ENCODE results near the gene SNPH.
"Not testable (repeated sequence)": the region's sequence is repeated elsewhere in the genome, so short reads cannot be mapped to it uniquely, and the experiment has no call there.

SNPH gene

GRCh38 chr20:1266167-1266973, at the start of gene SNPH:
Gene SNPH (plus strand): TSS chr20:1266294. CDS start chr20:1296240, 29,946 bp downstream.
- peak; percentile 78 for DNase-seq

- not testable (repeated sequence) for DNase-seq
These were observed 49.3 kb upstream of the SNPH start for GRCh38 chr20:1216527-1217427.

GRCh38 chr20:1222750-1223149, 43.3 kb upstream of the SNPH start:
- not testable (repeated sequence) for DNase-seq

DNA sequence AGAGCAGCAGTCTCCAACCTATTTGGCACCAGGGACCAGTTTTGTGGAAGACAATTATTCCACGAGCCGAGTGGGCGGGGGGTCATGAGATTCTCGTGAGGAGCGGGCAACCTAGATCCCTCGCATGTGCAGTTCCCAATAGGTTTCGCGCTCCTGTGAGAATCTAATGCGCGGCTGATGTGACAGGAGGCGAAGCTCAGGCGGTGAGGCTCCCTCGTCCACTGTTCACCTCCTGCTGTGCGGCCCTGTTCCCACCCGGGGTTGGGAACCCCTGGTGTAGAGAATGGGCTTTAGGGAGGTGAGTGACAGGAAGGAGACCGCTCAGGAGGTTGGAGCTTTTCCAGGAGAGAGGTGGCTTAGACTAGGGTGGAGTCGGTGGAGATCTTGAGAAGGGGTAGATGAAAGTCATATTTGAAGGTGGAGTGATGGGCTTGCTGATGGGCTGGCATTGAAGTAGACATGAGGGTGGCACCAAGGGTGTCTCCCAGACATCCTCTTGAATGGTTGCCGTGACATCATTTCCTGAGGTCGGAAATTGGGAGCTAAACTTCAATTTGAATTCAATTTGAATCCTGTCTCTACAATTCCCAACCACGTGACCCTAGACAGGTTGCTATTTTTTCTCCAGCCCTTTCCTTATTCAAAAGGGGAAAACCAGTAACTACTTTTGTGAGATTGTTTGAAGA, 41.7 kb upstream of the SNPH start:
- DNase-seq, result no peak

- DNase-seq, result no peak
These were observed 40.8 kb upstream of the SNPH start for GRCh38 chr20:1225263-1225782.

DNA sequence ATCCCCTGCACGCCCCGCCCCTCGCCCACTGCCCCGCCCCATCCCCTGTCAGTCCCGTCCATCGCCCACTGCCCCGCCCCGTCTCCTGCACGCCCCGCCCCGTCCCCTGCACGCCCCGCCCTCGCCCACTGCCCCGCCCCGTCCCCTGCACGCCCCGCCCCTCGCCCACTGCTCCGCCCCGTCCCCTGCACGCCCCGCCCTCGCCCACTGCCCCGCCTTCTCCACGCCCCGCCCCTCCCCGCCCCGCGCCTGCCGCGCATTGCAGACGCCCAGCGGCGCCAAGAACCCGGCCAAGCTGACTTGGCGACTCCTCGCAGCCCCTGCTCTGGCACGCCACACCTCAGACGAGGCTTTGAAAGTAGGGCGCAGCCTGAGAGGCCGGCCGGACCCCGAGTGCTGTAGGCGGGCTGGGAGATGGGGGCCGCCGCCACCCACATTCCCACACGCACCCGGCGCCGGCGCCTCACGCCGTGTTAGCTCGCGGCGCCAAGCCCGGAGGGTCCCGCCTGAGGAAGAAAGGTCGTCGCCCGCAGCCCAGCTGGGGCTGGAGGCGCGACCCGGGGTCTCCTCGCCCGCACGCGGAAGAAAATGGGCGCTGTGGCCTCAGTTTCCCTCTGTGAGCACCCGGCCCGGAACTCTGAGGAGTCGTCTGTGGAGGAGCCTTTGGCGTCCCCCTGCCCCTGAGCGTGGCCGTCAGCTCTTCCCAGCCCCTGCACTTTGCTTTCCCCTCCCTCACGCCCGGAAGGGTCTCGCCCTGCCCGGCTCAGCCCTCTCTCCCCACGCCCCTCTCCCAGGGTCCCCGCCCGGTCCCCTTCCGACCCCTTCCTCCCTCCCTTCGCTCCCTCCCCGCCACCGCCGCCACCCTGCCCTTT, 40.1 kb upstream of the SNPH start, which contains the start of gene RAD21L1:
TSS of gene RAD21L1 (plus strand) at position 262 of the 872 bp plus-strand sequence. CDS start 2,410 bp downstream, outside the sequence.
- DNase-seq, result peak; percentile 85

GRCh38 chr20:1229541-1229940, 36.6 kb upstream of the SNPH start:
- DNase-seq, result no peak

DNA sequence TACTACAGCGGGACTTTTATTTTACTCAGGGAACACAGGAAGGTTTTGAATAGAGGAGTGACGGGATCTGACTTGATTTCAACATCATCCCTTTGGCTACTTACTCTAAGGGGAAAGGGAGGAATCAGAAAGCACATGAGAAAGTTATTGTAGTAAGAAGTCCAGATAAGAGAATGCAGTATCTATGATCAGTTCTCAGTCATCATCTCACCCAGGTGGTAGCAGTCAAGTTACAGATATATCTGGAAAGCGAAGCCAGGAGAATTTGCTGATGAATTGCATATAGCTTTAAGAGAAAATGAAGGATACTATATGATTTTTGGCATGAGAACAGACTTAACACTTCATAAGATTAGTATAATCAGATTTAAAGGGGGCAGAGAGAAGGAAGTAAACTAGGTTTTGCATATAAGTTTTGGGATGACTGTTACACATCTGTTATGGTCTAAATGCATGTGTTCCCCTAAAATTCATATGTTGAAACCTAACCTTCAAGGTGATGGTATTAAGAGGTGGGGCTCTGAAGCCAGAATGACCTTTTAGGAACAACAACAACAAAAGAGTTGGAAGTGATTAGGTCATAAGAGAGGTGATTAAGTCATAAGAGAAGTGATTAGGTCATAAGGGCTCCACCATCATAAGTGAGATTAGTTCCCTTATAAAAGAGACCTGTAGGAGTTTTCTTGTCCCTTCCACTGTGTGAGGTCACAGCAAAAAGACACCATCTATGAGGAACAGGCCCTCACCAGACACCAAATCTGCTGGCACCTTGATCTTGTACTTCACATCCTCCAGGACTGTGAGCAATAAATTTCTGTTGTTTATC, 33.6 kb upstream of the SNPH start:
- DNase-seq, result no peak

GRCh38 chr20:1240549-1240948, 25.5 kb upstream of the SNPH start:
- DNase-seq, result no peak

DNA sequence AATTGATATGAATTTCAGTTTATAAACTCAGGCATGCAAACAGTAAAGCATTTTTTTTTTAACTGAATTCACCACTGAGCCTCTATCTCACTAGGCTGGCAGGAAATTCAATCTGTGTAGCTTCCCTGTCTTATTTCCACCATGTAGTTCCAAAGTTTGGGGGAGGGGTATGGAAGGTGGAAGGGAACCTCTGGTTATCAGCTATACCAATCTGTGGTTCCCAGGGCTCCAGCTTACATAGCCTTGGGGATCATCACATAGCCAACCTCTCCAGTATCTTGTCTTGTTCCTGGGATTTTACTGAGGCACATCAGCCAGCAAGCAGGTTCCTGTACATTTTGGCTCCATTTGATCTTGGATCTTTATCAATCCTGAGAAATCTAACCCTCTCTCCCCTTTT, 24.6 kb upstream of the SNPH start:
- DNase-seq, result no peak

DNA sequence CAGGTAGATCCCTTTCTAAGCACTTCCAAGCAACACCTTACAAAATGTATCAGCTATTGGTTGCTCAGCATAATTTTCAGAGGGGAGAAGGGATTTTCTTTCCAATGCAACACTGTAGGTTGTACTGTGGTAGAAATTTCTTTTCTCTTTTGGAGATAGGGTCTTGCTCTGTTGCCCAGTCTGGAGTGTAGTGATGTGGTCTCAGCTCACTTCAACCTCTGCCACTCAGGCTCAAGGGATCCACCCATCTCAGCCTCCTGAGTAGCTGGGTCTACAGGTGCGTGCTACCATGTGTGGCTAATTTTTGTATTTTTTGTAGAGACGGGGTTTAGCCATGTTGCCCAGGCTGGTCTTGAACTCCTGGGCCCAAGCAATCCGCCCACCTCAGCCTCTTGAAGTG, 24.0 kb upstream of the SNPH start:
- no peak for DNase-seq

GRCh38 chr20:1242530-1242929, 23.6 kb upstream of the SNPH start:
- peak; percentile 46 for DNase-seq

- DNase-seq, result no peak
These were observed 20.5 kb upstream of the SNPH start for GRCh38 chr20:1245578-1245977.

DNA sequence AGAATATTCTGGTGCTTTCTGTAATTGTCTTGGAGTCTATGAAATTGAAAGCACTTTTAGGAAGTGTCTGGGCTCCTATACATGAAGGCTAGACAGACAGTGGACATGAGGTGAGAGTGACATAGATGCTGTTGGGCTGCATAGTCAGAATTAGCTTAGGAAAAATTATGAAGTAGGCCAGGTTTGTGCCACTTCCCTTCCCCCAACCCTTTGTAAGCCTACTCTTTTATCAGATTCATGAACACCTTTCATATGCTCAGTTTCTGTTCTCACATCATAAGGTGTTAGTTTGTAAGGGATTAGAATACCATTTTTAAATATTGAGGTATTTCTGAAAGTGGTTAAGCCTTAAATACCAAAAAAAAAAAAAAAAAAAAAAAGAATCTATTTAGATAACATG, 18.4 kb upstream of the SNPH start:
- no peak for DNase-seq

GRCh38 chr20:1250282-1250681, 15.8 kb upstream of the SNPH start:
- not testable (repeated sequence) for DNase-seq

DNA sequence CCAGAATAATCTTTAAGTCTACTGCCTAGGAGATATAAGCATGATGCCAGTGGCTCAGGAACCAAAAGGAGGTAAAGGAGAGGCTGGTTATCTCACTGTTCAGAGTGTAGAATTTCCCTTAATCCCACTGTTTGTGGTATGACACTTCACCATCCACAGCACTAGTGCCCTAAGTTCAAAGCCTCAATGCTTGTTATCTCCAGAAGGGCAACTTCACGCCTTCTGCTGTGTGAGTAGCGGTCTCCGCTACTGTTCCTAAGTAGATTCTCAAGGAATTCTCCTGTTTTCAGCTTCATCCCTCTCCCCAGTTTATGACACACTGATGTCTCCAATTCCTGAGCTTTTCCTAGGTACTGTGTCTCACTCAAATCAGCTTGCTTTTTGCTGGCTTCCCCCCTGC, 13.7 kb upstream of the SNPH start:
- no peak for DNase-seq

DNA sequence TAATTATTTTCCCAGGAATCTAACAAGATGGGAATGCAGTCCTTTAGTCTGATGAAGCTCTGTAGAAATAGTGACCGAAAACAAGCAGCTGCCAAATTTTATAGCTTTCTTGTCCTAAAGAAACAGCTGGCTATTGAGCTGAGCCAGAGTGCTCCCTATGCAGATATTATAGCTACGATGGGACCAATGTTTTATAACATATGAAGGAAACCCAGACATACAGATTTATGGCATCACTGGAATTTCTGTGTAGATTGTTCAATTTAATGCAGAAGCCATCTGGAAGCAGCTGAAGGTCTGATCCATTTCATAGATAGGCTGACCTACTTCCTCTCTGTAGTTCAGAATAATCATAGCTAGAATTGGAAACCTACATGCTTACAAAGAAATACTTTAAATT, 11.8 kb upstream of the SNPH start:
- DNase-seq, result peak; percentile 35

- DNase-seq, result peak; percentile 62
These were observed 10.4 kb upstream of the SNPH start for GRCh38 chr20:1255675-1256074.

DNA sequence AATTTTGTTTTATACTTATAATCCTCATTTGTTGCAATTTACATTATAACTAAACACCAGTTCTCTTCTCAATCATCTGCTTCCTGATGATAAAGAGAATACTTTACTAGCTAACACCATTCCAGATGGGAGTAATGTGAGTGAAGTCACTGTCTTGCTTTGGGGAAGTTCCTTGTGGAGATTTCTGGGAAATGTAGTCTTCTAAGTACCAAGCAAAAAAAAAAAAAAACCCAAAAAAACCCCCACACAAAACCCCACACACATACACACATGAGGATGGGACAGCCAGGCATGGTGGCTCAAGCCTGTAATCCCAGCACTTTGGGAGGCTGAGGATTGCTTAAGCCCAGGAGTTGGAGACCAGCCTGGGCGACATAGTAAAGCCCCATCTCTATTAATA, 2.2 kb upstream of the SNPH start:
- DNase-seq, result peak; percentile 27

DNA sequence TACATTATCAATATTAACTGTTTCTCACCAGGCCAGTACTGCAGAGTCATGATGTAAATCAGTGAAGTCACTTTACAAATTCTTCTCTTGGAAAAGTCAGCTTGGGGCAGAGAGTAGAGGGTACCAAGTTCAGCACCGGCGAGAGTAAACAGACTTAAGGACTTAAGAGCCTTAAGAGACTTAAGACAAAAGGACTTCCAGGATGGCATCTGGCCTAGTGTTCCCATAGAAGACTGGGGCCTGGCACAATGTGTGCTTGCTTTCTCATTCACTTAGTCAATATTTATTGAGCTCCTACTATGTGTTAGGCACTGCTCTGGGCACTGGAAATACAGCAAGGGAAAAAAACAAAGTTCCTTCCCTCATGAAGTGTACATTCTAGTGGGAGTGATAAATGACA, 1.4 kb upstream of the SNPH start:
- no peak for DNase-seq

Data from hematopoietic multipotent progenitor cell treated with erythropoietin and hydrocortisone succinate and interleukin-3 and kit ligand, for 4 days (in vitro differentiated cells).